SK-N-SH treated with all-trans-retinoic acid at 6 μM for 48 hours (cell line): ENCODE measurements around the gene COLGALT1.
"Not testable (repeated sequence)": the region's sequence is repeated elsewhere in the genome, so short reads cannot be mapped to it uniquely, and the experiment has no call there.

Experiments used
- ATAC-seq: fragments of 200-7000 bp; cut with Tn5 transposase; 3 replicates; pipeline ENCODE4 v1.9.1; 2020; ENCODE audit warnings: mild to moderate bottlenecking, moderate library complexity
- ARNTL ChIP-seq: fragments of 450-650 bp; formaldehyde crosslinking; IDR thresholded peaks from 2 replicates; pipeline ENCODE4 v1.5.0; 2020; ENCODE audit warnings: low read depth, mild to moderate bottlenecking, moderate library complexity, borderline replicate concordance
- BACH2 ChIP-seq: fragments of 250-450 bp; sonication (Bioruptor Pico); IDR thresholded peaks from 2 replicates; pipeline ENCODE4 v1.9.0; 2021; ENCODE audit warnings: mild to moderate bottlenecking, borderline replicate concordance
- CSRNP3 ChIP-seq: fragments of 250-450 bp; sonication (Bioruptor Pico); IDR thresholded peaks from 2 replicates; pipeline ENCODE4 v1.5.1; 2021; ENCODE audit warnings: mild to moderate bottlenecking, moderate library complexity
- ESRRG ChIP-seq: fragments of 250-450 bp; sonication (Bioruptor Pico); IDR thresholded peaks from 2 replicates; pipeline ENCODE4 v1.6.1; 2021; ENCODE audit warnings: mild to moderate bottlenecking
- GLIS3 ChIP-seq: fragments of 250-450 bp; sonication (Bioruptor Pico); IDR thresholded peaks from 2 replicates; pipeline ENCODE4 v1.5.0; 2020; ENCODE audit warnings: mild to moderate bottlenecking, moderate library complexity
- ISL1 ChIP-seq: fragments of 250-450 bp; sonication (Bioruptor Pico); IDR thresholded peaks from 2 replicates; pipeline ENCODE4 v2.1.2; 2022; ENCODE audit warnings: mild to moderate bottlenecking, moderate library complexity
- OSR1 ChIP-seq: fragments of 250-450 bp; sonication (Bioruptor Pico); IDR thresholded peaks from 2 replicates; pipeline ENCODE4 v1.8.0; 2022; ENCODE audit warnings: moderate library complexity, mild to moderate bottlenecking, inconsistent platforms
- PATZ1 ChIP-seq: fragments of 250-450 bp; sonication (Bioruptor Pico); IDR thresholded peaks from 2 replicates; pipeline ENCODE4 v1.8.0; 2020; ENCODE audit warnings: mild to moderate bottlenecking, moderate library complexity, borderline replicate concordance
- PPARA ChIP-seq: fragments of 250-450 bp; sonication (Bioruptor Pico); IDR thresholded peaks from 2 replicates; pipeline ENCODE4 v1.5.0; 2020; ENCODE audit warnings: mild to moderate bottlenecking, borderline replicate concordance
- RARB ChIP-seq: fragments of 250-450 bp; sonication (Bioruptor Pico); IDR thresholded peaks from 2 replicates; pipeline ENCODE4 v1.8.0; 2021; ENCODE audit warnings: mild to moderate bottlenecking, moderate library complexity
- SNAI2 ChIP-seq: fragments of 250-450 bp; sonication (Bioruptor Pico); IDR thresholded peaks from 2 replicates; pipeline ENCODE4 v1.5.0; 2020; ENCODE audit warnings: mild to moderate bottlenecking, moderate library complexity
- TCF4 ChIP-seq: fragments of 250-450 bp; sonication (Bioruptor Pico); IDR thresholded peaks from 2 replicates; pipeline ENCODE4 v1.8.0; 2021; ENCODE audit warnings: mild to moderate bottlenecking, moderate library complexity, borderline replicate concordance
- TOX ChIP-seq: fragments of 250-450 bp; sonication (Bioruptor Pico); IDR thresholded peaks from 2 replicates; pipeline ENCODE4 v1.8.0; 2021; ENCODE audit warnings: mild to moderate bottlenecking, moderate library complexity, borderline replicate concordance
- ZC3H10 ChIP-seq: fragments of 250-450 bp; sonication (Bioruptor Pico); IDR thresholded peaks from 2 replicates; pipeline ENCODE4 v1.5.1; 2021; ENCODE audit warnings: mild to moderate bottlenecking, moderate library complexity
- ZFP3 ChIP-seq: fragments of 250-450 bp; sonication (Bioruptor Pico); IDR thresholded peaks from 2 replicates; pipeline ENCODE4 v1.5.0; 2020; ENCODE audit warnings: mild to moderate bottlenecking, moderate library complexity
- ZFP30 ChIP-seq: fragments of 450-650 bp; formaldehyde crosslinking; IDR thresholded peaks from 2 replicates; pipeline ENCODE4 v1.5.0; 2022; ENCODE audit warnings: mild to moderate bottlenecking, moderate library complexity
- ZNF565 ChIP-seq: fragments of 450-650 bp; formaldehyde crosslinking; conservative IDR thresholded peaks from 2 replicates; pipeline ENCODE4 v1.5.0; 2020; ENCODE audit warnings: low read depth, mild to moderate bottlenecking, moderate library complexity
- ZNF70 ChIP-seq: fragments of 450-650 bp; formaldehyde crosslinking; IDR thresholded peaks from 2 replicates; pipeline ENCODE4 v1.5.0; 2020; ENCODE audit warnings: mild to moderate bottlenecking, moderate library complexity
- ZNF8 ChIP-seq: fragments of 450-650 bp; formaldehyde crosslinking; IDR thresholded peaks from 2 replicates; pipeline ENCODE4 v1.5.0; 2020; ENCODE audit warnings: mild to moderate bottlenecking, moderate library complexity
- TF ChIP-seq, protein P1 (sequence below): fragments of 250-450 bp; sonication (Bioruptor Pico); IDR thresholded peaks from 2 replicates; pipeline ENCODE4 v1.5.1; 2020; ENCODE audit warnings: low read depth, mild to moderate bottlenecking, moderate library complexity
- TF ChIP-seq, protein P2 (sequence below): fragments of 250-450 bp; sonication (Bioruptor Pico); IDR thresholded peaks from 2 replicates; pipeline ENCODE4 v1.8.0; 2021; ENCODE audit warnings: low read depth, mild to moderate bottlenecking, moderate library complexity, borderline replicate concordance

Gene COLGALT1

DNA sequence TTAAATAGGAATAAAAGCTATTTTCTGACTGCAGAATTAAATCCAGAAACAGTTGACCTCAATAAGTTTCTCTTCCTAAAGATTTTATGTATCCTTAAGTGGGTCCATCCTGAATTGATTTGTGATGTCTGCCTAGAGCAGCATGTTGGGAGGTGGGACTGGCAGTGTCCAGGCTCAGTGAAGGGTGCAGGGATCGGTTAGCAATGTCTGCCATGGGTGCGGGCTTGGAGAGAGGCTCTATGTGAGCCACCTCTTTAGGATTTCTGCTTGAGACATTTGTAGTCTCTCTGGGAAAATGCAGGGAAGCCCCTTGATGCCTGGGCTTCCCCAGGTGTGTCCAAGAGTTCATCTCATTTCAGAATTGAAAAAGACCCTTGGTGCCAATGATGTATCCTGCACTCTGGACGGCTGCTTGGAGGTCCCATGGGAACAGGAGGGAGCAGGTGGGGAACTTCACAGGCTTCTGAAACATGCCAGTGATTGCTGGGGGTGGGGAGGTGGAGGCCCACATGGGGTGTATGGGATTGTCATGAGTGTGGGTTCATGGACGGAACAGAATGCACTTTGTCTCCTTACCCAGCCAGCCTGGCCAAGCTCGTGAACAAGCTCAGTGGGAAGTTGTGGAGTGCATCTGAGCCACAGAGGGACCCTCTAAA, 6.2 kb upstream of the COLGALT1 start:
- ATAC-seq, result no peak
- TF ChIP-seq, protein P1, sequence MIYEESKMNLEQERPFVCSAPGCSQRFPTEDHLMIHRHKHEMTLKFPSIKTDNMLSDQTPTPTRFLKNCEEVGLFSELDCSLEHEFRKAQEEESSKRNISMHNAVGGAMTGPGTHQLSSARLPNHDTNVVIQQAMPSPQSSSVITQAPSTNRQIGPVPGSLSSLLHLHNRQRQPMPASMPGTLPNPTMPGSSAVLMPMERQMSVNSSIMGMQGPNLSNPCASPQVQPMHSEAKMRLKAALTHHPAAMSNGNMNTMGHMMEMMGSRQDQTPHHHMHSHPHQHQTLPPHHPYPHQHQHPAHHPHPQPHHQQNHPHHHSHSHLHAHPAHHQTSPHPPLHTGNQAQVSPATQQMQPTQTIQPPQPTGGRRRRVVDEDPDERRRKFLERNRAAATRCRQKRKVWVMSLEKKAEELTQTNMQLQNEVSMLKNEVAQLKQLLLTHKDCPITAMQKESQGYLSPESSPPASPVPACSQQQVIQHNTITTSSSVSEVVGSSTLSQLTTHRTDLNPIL (CRISPR knock-in tag), result no peak
- TF ChIP-seq ZFP30 (CRISPR knock-in tag), result no peak
- TF ChIP-seq RARB (CRISPR knock-in tag), result no peak
- TF ChIP-seq CSRNP3 (CRISPR knock-in tag), result no peak
- TF ChIP-seq ARNTL, result no peak
- TF ChIP-seq SNAI2 (CRISPR knock-in tag), result no peak
- TF ChIP-seq ZNF70 (CRISPR knock-in tag), result no peak
- TF ChIP-seq PPARA, result no peak
- TF ChIP-seq ZFP3 (CRISPR knock-in tag), result no peak
- TF ChIP-seq PATZ1 (CRISPR knock-in tag), result no peak
- no peak for TF ChIP-seq GLIS3
- TF ChIP-seq, protein P2, sequence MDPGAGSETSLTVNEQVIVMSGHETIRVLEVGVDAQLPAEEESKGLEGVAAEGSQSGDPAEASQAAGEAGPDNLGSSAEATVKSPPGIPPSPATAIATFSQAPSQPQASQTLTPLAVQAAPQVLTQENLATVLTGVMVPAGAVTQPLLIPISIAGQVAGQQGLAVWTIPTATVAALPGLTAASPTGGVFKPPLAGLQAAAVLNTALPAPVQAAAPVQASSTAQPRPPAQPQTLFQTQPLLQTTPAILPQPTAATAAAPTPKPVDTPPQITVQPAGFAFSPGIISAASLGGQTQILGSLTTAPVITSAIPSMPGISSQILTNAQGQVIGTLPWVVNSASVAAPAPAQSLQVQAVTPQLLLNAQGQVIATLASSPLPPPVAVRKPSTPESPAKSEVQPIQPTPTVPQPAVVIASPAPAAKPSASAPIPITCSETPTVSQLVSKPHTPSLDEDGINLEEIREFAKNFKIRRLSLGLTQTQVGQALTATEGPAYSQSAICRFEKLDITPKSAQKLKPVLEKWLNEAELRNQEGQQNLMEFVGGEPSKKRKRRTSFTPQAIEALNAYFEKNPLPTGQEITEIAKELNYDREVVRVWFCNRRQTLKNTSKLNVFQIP (CRISPR knock-in tag), result no peak
- no peak for TF ChIP-seq ISL1
- no peak for TF ChIP-seq ZNF8 (CRISPR knock-in tag)
- no peak for TF ChIP-seq BACH2
- no peak for TF ChIP-seq OSR1 (CRISPR knock-in tag)
- TF ChIP-seq ESRRG (CRISPR knock-in tag), result no peak
- TF ChIP-seq ZNF565 (CRISPR knock-in tag), result no peak
- no peak for TF ChIP-seq TOX (CRISPR knock-in tag)

- TF ChIP-seq TCF4 (CRISPR knock-in tag) (no peak), RARB (CRISPR knock-in tag) (no peak), ZFP3 (CRISPR knock-in tag) (no peak), ZNF565 (CRISPR knock-in tag) (no peak), ESRRG (CRISPR knock-in tag) (no peak), ZC3H10 (no peak), GLIS3 (no peak), ZFP30 (CRISPR knock-in tag) (no peak), ZNF70 (CRISPR knock-in tag) (no peak), PATZ1 (CRISPR knock-in tag) (no peak), ARNTL (no peak), TOX (CRISPR knock-in tag) (no peak)
- ATAC-seq, result no peak
Measured at GRCh38 chr19:17550076-17550667, 5.3 kb upstream of the COLGALT1 start.

GRCh38 chr19:17552735-17553134, 2.7 kb upstream of the COLGALT1 start:
- not testable (repeated sequence) for ATAC-seq
